Activated B cell treated with CpG ODN at 0.5 μM for 24 hours (primary cell): ENCODE data around the gene DNAH9. TPM values are rescaled to one million over a fixed set of nuclear protein-coding genes. Genes with fewer than 3 reads are reported as not detected.

Experiments
- ATAC-seq: fragments of 200-7000 bp; cut with Tn5 transposase; one replicate; pipeline ENCODE4 v1.10.0; 2021; ENCODE audit warnings: low read depth, mild to moderate bottlenecking, moderate library complexity
- CTCF ChIA-PET: fragments of 350-600 bp; sonication (Branson Sonifier 250); formaldehyde crosslinking; loops from one replicate; lab custom pipeline; 2021; ENCODE audit warnings: antibody characterized with exemption; lab: Charles Lee
- POLR2A ChIA-PET: fragments of 350-600 bp; sonication (Branson Sonifier 250); formaldehyde crosslinking; loops from one replicate; lab custom pipeline; 2021; ENCODE audit warnings: antibody characterized with exemption; lab: Charles Lee
- DNase-seq: peaks from one replicate; pipeline ENCODE4 v3.0.0; 2022
- H3K27ac Mint-ChIP-seq: one replicate; pipeline ENCODE4 v1.8.0; 2020; ENCODE audit warnings: mixed read lengths
- H3K27me3 Mint-ChIP-seq: one replicate; pipeline ENCODE4 v1.8.0; 2021; ENCODE audit warnings: mixed read lengths
- H3K36me3 Mint-ChIP-seq: one replicate; pipeline ENCODE4 v1.8.0; 2021; ENCODE audit warnings: low read depth, mixed read lengths
- H3K4me1 Mint-ChIP-seq: one replicate; pipeline ENCODE4 v1.8.0; 2021; ENCODE audit warnings: mixed read lengths
- H3K4me3 Mint-ChIP-seq: one replicate; pipeline ENCODE4 v1.8.0; 2020; ENCODE audit warnings: mild to moderate bottlenecking, mixed read lengths
- H3K9me3 Mint-ChIP-seq: one replicate; pipeline ENCODE4 v1.8.0; 2020; ENCODE audit warnings: mixed read lengths
- intact Hi-C: fragments of 100-400 bp; cut with micrococcal nuclease; formaldehyde crosslinking; loops from one replicate; pipeline ENCODE4 v1.15.1; 2024
- total RNA-seq: library from RNA; stranded (reverse); gene quantifications from 2 replicates; pipeline ENCODE4 v1.2.3, GENCODE V29; 2022
- TF ChIP-seq, protein P1 (sequence below): fragments of 200-600 bp; IDR thresholded peaks from one replicate; pipeline ENCODE4 v1.8.0; 2022; ENCODE audit warnings: antibody characterized with exemption, mild to moderate bottlenecking

DNAH9 gene
- total RNA-seq, 1 donor from 2014 or later: not detected

DNA sequence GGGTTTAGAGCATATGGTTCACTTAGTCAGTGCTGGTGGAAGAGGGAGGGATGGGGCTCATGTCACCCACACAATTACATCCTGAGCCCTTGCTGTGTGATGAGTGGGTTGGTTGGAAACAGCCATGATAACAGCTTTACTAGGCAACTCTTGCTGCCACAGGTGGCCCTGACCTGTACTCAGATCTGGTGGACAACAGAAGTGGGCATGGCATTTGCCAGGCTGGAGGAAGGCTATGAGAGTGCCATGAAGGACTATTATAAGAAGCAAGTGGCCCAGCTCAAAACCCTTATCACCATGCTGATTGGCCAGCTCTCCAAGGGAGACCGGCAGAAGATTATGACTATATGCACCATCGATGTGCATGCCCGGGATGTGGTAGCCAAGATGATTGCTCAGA is 105.8 kb downstream of the DNAH9 start:
- POLR2A ChIA-PET: no interaction called here
- no peak for DNase-seq
- TF ChIP-seq, protein P1, sequence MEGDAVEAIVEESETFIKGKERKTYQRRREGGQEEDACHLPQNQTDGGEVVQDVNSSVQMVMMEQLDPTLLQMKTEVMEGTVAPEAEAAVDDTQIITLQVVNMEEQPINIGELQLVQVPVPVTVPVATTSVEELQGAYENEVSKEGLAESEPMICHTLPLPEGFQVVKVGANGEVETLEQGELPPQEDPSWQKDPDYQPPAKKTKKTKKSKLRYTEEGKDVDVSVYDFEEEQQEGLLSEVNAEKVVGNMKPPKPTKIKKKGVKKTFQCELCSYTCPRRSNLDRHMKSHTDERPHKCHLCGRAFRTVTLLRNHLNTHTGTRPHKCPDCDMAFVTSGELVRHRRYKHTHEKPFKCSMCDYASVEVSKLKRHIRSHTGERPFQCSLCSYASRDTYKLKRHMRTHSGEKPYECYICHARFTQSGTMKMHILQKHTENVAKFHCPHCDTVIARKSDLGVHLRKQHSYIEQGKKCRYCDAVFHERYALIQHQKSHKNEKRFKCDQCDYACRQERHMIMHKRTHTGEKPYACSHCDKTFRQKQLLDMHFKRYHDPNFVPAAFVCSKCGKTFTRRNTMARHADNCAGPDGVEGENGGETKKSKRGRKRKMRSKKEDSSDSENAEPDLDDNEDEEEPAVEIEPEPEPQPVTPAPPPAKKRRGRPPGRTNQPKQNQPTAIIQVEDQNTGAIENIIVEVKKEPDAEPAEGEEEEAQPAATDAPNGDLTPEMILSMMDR: no peak
- no peaks in the 10 kb centered on the region for H3K27me3 Mint-ChIP-seq
- no peaks in the 10 kb centered on the region for H3K36me3 Mint-ChIP-seq
- H3K9me3 Mint-ChIP-seq: no peaks in the 10 kb centered on the region
- intact Hi-C loops: no loop called here
- H3K4me3 Mint-ChIP-seq: no peak overlapping the region
- CTCF ChIA-PET: no interaction called here
- no peaks in the 10 kb centered on the region for H3K4me1 Mint-ChIP-seq
- no peak overlapping the region for H3K27ac Mint-ChIP-seq
- no peak for ATAC-seq

DNA sequence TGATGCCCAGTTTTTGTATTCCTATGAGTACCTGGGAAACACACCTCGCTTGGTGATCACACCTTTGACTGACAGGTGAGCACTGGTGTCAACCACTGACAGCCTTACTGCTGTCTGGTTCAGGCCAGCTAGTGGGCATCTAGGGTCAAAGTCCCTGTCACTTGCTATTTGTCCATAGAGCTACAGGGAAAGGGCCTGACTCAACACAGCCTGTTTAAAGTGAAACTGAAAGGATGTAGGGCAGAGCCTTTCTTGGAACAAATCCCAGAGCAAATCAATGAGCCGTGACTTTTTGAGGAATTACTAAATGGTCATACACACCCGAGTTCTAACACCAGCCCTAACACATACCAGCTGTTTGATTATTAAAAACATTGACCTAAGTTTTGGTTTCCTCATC is 106.8 kb downstream of the DNAH9 start:
- TF ChIP-seq, protein P1: no peak
- POLR2A ChIA-PET: no interaction called here
- CTCF ChIA-PET: no interaction called here
- Mint-ChIP-seq H3K4me3 (no peak overlapping the region), H3K27ac (no peak overlapping the region), H3K27me3 (no peaks in the 10 kb centered on the region), H3K9me3 (no peaks in the 10 kb centered on the region), H3K36me3 (no peaks in the 10 kb centered on the region), H3K4me1 (no peaks in the 10 kb centered on the region)
- ATAC-seq (no peak), DNase-seq (no peak)
- intact Hi-C loops: no loop called here

DNA sequence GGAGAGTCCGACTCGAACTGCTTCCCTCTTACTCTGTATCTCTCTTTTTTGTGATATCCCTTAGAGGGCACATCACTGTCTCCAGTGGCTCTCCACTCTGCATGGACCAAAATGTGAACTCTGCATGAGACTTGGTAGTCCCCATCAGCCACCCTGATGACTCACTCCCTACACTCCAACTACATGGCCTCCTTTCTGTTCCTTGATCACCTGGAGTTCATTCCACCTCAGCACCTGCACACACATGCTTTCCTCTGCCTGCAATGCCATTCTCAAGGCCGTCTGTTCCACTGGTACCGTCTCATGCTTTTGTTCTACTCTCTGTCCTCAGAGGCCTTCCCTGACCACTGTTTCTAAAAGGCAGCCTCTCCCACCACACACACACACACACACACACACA is 109.3 kb downstream of the DNAH9 start:
- DNase-seq (no peak), ATAC-seq (no peak)
- Mint-ChIP-seq H3K4me3 (no peak overlapping the region), H3K4me1 (no peaks in the 10 kb centered on the region), H3K27me3 (no peaks in the 10 kb centered on the region), H3K9me3 (no peaks in the 10 kb centered on the region), H3K27ac (no peak overlapping the region), H3K36me3 (no peaks in the 10 kb centered on the region)
- intact Hi-C loops: no loop called here
- CTCF ChIA-PET: no interaction called here
- TF ChIP-seq, protein P1: no peak
- POLR2A ChIA-PET: no interaction called here

DNA sequence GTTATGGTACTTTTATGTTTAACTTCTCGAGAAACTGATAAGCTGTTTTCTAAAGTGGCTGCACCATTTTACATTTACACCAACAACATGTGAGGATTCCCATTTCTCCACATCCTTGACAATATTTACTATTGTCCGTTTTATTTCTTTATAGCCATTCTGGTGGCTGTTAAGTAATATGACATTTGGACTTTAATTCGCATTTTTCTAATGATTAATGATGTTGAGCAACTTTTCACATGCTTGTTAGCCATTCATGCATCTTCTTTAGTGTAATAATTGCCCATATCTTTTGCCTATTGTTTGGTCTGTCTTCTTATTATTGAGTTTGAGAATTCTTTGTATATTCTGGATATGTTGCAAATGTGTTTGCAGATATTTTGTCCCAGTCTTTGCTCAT is 114.2 kb downstream of the DNAH9 start:
- ChIA-PET CTCF (interaction anchor here (0.7 kb wide), 1 partner anchor 591 kb away, joined by 3 read pairs; no protein-coding TSS in a partner anchor), POLR2A (no interaction called here)
- ATAC-seq: no peak
- DNase-seq: no peak
- Mint-ChIP-seq H3K27ac (no peak overlapping the region), H3K9me3 (no peaks in the 10 kb centered on the region), H3K4me1 (no peaks in the 10 kb centered on the region), H3K27me3 (no peaks in the 10 kb centered on the region), H3K4me3 (no peak overlapping the region), H3K36me3 (no peaks in the 10 kb centered on the region)
- TF ChIP-seq, protein P1: no peak
- intact Hi-C loops: no loop called here

DNA sequence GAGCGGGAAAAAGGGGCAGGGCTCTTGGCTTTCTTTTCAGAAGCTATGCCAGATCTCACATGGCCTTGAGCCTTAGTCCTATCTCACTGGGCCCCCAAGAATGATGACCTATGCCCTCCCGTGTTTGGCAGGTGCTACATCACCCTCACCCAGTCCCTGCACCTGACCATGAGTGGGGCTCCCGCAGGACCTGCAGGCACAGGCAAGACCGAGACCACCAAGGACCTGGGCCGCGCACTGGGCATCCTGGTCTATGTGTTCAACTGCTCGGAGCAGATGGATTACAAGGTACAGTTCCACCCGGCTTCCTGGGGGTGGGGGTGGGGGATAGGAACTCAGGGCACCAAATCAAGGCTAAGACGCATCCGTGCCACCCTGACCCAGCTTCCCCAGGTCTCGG is 120.9 kb downstream of the DNAH9 start:
- Mint-ChIP-seq H3K27ac (no peak overlapping the region), H3K4me1 (no peaks in the 10 kb centered on the region), H3K27me3 (no peaks in the 10 kb centered on the region), H3K9me3 (no peaks in the 10 kb centered on the region), H3K4me3 (no peak overlapping the region), H3K36me3 (no peaks in the 10 kb centered on the region)
- DNase-seq: no peak
- intact Hi-C loops: no loop called here
- TF ChIP-seq, protein P1: no peak
- ChIA-PET CTCF (no interaction called here), POLR2A (no interaction called here)
- no peak for ATAC-seq
